Ovary (tissue), 3 donors: Measurements from ENCODE around the gene CFAP45.

Experiments used
- CTCF ChIP-seq, 3 donors: fragments of 450-650 bp in 2 of 3; fragments of 200-600 bp in 1 of 3; IDR thresholded peaks; one replicate each; pipeline versions ENCODE4 v1.5.1 to v1.8.0; 2016 to 2022; ENCODE audit warnings: antibody characterized with exemption in 3 of 3, mild to moderate bottlenecking in 1 of 3
- EP300 ChIP-seq: sonication (generic); formaldehyde crosslinking; IDR thresholded peaks from one replicate; pipeline ENCODE4 v1.6.1; 2017; ENCODE audit warnings: antibody characterized with exemption
- POLR2A ChIP-seq: fragments of 450-650 bp; IDR thresholded peaks from one replicate; pipeline ENCODE4 v1.6.1; 2017; ENCODE audit warnings: antibody characterized with exemption, mild to moderate bottlenecking, moderate library complexity
- donor health status: DM: no; HTN: no; CAD: no.

- no peak for TF ChIP-seq CTCF (IDR thresholded peaks at IDR 0.05)
- no peak for TF ChIP-seq POLR2A
- no peak for TF ChIP-seq EP300
Measured at GRCh38 chr1:159895836-159896545, 4.0 kb downstream of the CFAP45 start.
